ENCODE results near the gene CNOT3.
A peak's percentile ranks its signal among the peaks of the same experiment; 100 is the strongest.

DNA sequence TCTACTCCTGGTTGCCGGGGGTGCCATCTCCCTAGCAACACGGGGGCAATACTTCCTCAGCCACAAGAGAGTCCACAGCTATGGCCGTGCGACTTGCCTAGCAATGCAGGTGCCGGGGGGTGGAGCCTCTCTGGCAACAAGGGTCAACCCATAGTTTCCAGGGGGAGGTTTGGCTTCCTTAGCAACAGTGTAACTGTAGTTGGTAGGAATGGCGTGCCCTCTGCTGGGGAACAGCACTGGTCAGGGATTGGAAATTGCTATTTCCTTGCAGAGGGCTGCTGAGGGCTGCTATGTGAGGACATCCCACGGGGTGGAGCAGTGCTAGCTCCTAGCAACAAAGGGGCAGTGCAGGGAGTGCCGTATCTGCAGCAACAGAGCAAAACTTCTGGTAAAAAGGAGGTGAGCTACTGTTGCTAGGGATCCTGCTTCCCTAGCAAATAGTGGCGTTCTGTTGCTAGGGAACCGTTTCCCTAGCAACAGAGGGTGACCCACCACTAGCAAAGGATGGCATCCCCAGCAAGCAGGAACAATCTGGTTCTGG, 42.4 kb downstream of the CNOT3 start:
- TF ChIP-seq POLR2AphosphoS5 (IDR thresholded peaks at IDR 0.05; ENCODE audit: low read depth) = no peak
- TF ChIP-seq, protein P1, sequence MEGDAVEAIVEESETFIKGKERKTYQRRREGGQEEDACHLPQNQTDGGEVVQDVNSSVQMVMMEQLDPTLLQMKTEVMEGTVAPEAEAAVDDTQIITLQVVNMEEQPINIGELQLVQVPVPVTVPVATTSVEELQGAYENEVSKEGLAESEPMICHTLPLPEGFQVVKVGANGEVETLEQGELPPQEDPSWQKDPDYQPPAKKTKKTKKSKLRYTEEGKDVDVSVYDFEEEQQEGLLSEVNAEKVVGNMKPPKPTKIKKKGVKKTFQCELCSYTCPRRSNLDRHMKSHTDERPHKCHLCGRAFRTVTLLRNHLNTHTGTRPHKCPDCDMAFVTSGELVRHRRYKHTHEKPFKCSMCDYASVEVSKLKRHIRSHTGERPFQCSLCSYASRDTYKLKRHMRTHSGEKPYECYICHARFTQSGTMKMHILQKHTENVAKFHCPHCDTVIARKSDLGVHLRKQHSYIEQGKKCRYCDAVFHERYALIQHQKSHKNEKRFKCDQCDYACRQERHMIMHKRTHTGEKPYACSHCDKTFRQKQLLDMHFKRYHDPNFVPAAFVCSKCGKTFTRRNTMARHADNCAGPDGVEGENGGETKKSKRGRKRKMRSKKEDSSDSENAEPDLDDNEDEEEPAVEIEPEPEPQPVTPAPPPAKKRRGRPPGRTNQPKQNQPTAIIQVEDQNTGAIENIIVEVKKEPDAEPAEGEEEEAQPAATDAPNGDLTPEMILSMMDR (conservative IDR thresholded peaks at IDR 0.05; ENCODE audit: low read depth in 2 of 2) = peak; percentile 64 to 80
